HepG2 (cell line): ENCODE measurements around the gene RERE. TPM values are rescaled to one million over a fixed set of nuclear protein-coding genes. Genes with fewer than 3 reads are reported as not detected.

Experiments
- AGO1 ChIP-seq: fragments of 200-400 bp; formaldehyde crosslinking; IDR thresholded peaks from 2 replicates; pipeline ENCODE4 v1.6.1; 2017; ENCODE audit warnings: mild to moderate bottlenecking, low read depth, low read length, moderate library complexity; ENCODE audit not compliant: poor library complexity, severe bottlenecking
- GATA4 ChIP-seq: sonication (generic); IDR thresholded peaks from 2 replicates; pipeline ENCODE4 v1.6.1; 2016; ENCODE audit warnings: antibody characterized with exemption, low read depth, borderline replicate concordance
- GTF3A ChIP-seq: sonication (generic); formaldehyde crosslinking; conservative IDR thresholded peaks from 2 replicates; pipeline ENCODE4 v1.4.0; 2020; ENCODE audit warnings: mild to moderate bottlenecking, missing genetic modification reagents
- HOXD1 ChIP-seq: sonication (generic); formaldehyde crosslinking; IDR thresholded peaks from 2 replicates; pipeline ENCODE4 v1.5.0; 2020; ENCODE audit warnings: missing genetic modification reagents
- KDM2A ChIP-seq: sonication (generic); formaldehyde crosslinking; IDR thresholded peaks from 2 replicates; pipeline ENCODE4 v1.4.0; 2020; ENCODE audit warnings: low read depth, missing genetic modification reagents, borderline replicate concordance
- KLF12 ChIP-seq: sonication (generic); formaldehyde crosslinking; IDR thresholded peaks from 2 replicates; pipeline ENCODE4 v1.4.0; 2020; ENCODE audit warnings: missing genetic modification reagents, borderline replicate concordance
- MATR3 ChIP-seq: sonication (generic); formaldehyde crosslinking; IDR thresholded peaks from 2 replicates; pipeline ENCODE4 v1.4.0; 2020; ENCODE audit warnings: missing genetic modification reagents
- NR1H2 ChIP-seq: sonication (generic); formaldehyde crosslinking; IDR thresholded peaks from 2 replicates; pipeline ENCODE4 v1.8.1; 2022; ENCODE audit warnings: low read depth, missing genetic modification reagents, borderline replicate concordance
- NR2F6 ChIP-seq, 2 experiments: IDR thresholded peaks; 2 replicates each; pipeline ENCODE4 v1.6.1; 2016; ENCODE audit warnings: antibody characterized with exemption in 1 of 2, mild to moderate bottlenecking in 1 of 2
- POGK ChIP-seq: sonication (generic); formaldehyde crosslinking; conservative IDR thresholded peaks from 2 replicates; pipeline ENCODE4 v1.8.0; 2022; ENCODE audit warnings: mild to moderate bottlenecking, moderate library complexity, missing genetic modification reagents
- RBM39 ChIP-seq: fragments of 200-400 bp; formaldehyde crosslinking; IDR thresholded peaks from one replicate; pipeline ENCODE4 v1.6.1; 2018; ENCODE audit warnings: antibody characterized with exemption, mild to moderate bottlenecking, low read depth, low read length; ENCODE audit not compliant: poor library complexity, severe bottlenecking
- RXRB ChIP-seq: IDR thresholded peaks from 2 replicates; pipeline ENCODE4 v1.6.1; 2016; ENCODE audit warnings: borderline replicate concordance, missing genetic modification reagents, missing compliant biosample characterization
- SKI ChIP-seq: fragments of 450-650 bp; IDR thresholded peaks from one replicate; pipeline ENCODE4 v1.6.1; 2018; ENCODE audit warnings: mild to moderate bottlenecking; ENCODE audit not compliant: partially characterized antibody
- SSRP1 ChIP-seq: IDR thresholded peaks from 2 replicates; pipeline ENCODE4 v1.6.1; 2016; ENCODE audit warnings: control low read depth
- STAG1 ChIP-seq: sonication (generic); formaldehyde crosslinking; IDR thresholded peaks from 2 replicates; pipeline ENCODE4 v1.4.0; 2020; ENCODE audit warnings: missing genetic modification reagents
- TOE1 ChIP-seq: sonication (generic); formaldehyde crosslinking; IDR thresholded peaks from 2 replicates; pipeline ENCODE4 v1.4.0; 2020; ENCODE audit warnings: mild to moderate bottlenecking, missing genetic modification reagents
- ZBTB20 ChIP-seq: sonication (generic); formaldehyde crosslinking; IDR thresholded peaks from 2 replicates; pipeline ENCODE4 v1.8.1; 2023; ENCODE audit warnings: missing genetic modification reagents, low read depth, mild to moderate bottlenecking, borderline replicate concordance
- ZFY ChIP-seq: sonication (generic); formaldehyde crosslinking; IDR thresholded peaks from 2 replicates; pipeline ENCODE4 v1.4.0; 2020; ENCODE audit warnings: missing genetic modification reagents
- ZIK1 ChIP-seq: sonication (generic); formaldehyde crosslinking; IDR thresholded peaks from 2 replicates; pipeline ENCODE4 v1.5.0; 2020; ENCODE audit warnings: mild to moderate bottlenecking, low read depth, missing genetic modification reagents, borderline replicate concordance
- ZNF124 ChIP-seq: sonication (generic); formaldehyde crosslinking; IDR thresholded peaks from 2 replicates; pipeline ENCODE4 v1.4.0; 2020; ENCODE audit warnings: missing genetic modification reagents
- ZNF205 ChIP-seq: IDR thresholded peaks from 2 replicates; pipeline ENCODE4 v1.6.1; 2018; ENCODE audit warnings: missing biosample characterization, missing genetic modification reagents
- ZNF256 ChIP-seq: sonication (generic); formaldehyde crosslinking; conservative IDR thresholded peaks from 2 replicates; pipeline ENCODE4 v1.4.0; 2020; ENCODE audit warnings: missing genetic modification reagents
- ZNF441 ChIP-seq: sonication (generic); formaldehyde crosslinking; IDR thresholded peaks from 2 replicates; pipeline ENCODE4 v1.7.0; 2021; ENCODE audit warnings: missing genetic modification reagents, borderline replicate concordance
- ZNF564 ChIP-seq: sonication (generic); formaldehyde crosslinking; IDR thresholded peaks from 2 replicates; pipeline ENCODE4 v1.8.1; 2023; ENCODE audit warnings: mild to moderate bottlenecking, missing genetic modification reagents
- ZNF589 ChIP-seq: sonication (generic); formaldehyde crosslinking; conservative IDR thresholded peaks from 2 replicates; pipeline ENCODE4 v1.8.0; 2022; ENCODE audit warnings: mild to moderate bottlenecking, moderate library complexity, missing genetic modification reagents
- ZSCAN31 ChIP-seq: sonication (generic); formaldehyde crosslinking; IDR thresholded peaks from 2 replicates; pipeline ENCODE4 v1.5.0; 2020; ENCODE audit warnings: low read depth, mild to moderate bottlenecking, missing genetic modification reagents
- polyA plus RNA-seq, 8 experiments: library from polyadenylated mRNA; depleted of rRNA in 3 of 8; stranded (reverse) in 7 of 8; unstranded in 1 of 8; fragments of >200 nt; fragmentation: Illumina TruSeq in 4 of 8; extraction: Trizol in 4 of 8; gene quantifications; 2 replicates each; pipeline versions ENCODE4 v1.2.1 to v1.2.3, GENCODE V29; 2011 to 2016; ENCODE audit warnings: low read depth in 4 of 8, missing spikeins in 1 of 8, mixed read lengths in 1 of 8; ENCODE audit not compliant: insufficient read depth in 1 of 8
- total RNA-seq, 5 experiments: library from RNA; depleted of rRNA; stranded (reverse); fragments of >200 nt; fragmentation: Illumina TruSeq; extraction: Trizol; gene quantifications; 2 replicates each; pipeline ENCODE4 v1.2.3, GENCODE V29; 2016; ENCODE audit warnings: low read depth in 1 of 5
- TF ChIP-seq, protein P1 (sequence below): IDR thresholded peaks from 2 replicates; pipeline ENCODE4 v1.6.1; 2018; ENCODE audit warnings: missing genetic modification reagents, mild to moderate bottlenecking, missing compliant biosample characterization

Gene RERE
- total and polyA plus RNA-seq, 2 of the 13 experiments (the other 11 are each of a cell fraction or from before 2014, with no cell fraction given), result 18.3 to 21.9 TPM

GRCh38 chr1:8702850-8703810, 114.3 kb downstream of the RERE start (continued):
- TF ChIP-seq, protein P1, sequence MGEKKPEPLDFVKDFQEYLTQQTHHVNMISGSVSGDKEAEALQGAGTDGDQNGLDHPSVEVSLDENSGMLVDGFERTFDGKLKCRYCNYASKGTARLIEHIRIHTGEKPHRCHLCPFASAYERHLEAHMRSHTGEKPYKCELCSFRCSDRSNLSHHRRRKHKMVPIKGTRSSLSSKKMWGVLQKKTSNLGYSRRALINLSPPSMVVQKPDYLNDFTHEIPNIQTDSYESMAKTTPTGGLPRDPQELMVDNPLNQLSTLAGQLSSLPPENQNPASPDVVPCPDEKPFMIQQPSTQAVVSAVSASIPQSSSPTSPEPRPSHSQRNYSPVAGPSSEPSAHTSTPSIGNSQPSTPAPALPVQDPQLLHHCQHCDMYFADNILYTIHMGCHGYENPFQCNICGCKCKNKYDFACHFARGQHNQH, result peak; percentile 82; the same call in 1 of the 2 replicates
- TF ChIP-seq ZIK1 (CRISPR knock-in tag) (peak; percentile 77), ZNF441 (CRISPR knock-in tag) (0 out of 2 replicates have a peak, but pooled peaks have one; percentile 27), NR1H2 (CRISPR knock-in tag) (no peak), KLF12 (0 out of 2 replicates have a peak, but pooled peaks have one; percentile 54), MATR3 (CRISPR knock-in tag) (no peak), SKI (peak; percentile 96), ZBTB20 (CRISPR knock-in tag) (no peak), GATA4 (peak; percentile 43; the same call in 1 of the 2 replicates), RXRB (CRISPR knock-in tag) (peak; percentile 24; the same call in 1 of the 2 replicates), GTF3A (no peak), ZNF564 (peak; percentile 49; the same call in 1 of the 2 replicates), ZNF124 (CRISPR knock-in tag) (no peak; the same call in 1 of the 2 replicates), POGK (CRISPR knock-in tag) (peak; percentile 84), STAG1 (CRISPR knock-in tag) (peak; percentile 40), ZFY (CRISPR knock-in tag) (peak; percentile 71), RBM39 (peak; percentile 43), TOE1 (CRISPR knock-in tag) (no peak), ZNF256 (0 out of 2 replicates have a peak, but pooled peaks have one; percentile 21), NR2F6 (IDR thresholded peaks at IDR 0.05) (no peak), NR2F6 (CRISPR knock-in tag; IDR thresholded peaks at IDR 0.05) (0 out of 2 replicates have a peak, but pooled peaks have one; percentile 40), AGO1 (peak; percentile 66), ZNF589 (CRISPR knock-in tag) (no peak), ZSCAN31 (CRISPR knock-in tag) (peak; percentile 71), HOXD1 (CRISPR knock-in tag) (peak; percentile 62; the same call in 1 of the 2 replicates), KDM2A (CRISPR knock-in tag) (peak; percentile 62; the same call in 1 of the 2 replicates), SSRP1 (CRISPR knock-in tag) (no peak), ZNF205 (CRISPR knock-in tag) (0 out of 2 replicates have a peak, but pooled peaks have one; percentile 41)
